ENCODE results near the gene SEC24C.
"Not testable (repeated sequence)": the region's sequence is repeated elsewhere in the genome, so short reads cannot be mapped to it uniquely, and the experiment has no call there.

SEC24C gene, protein sequence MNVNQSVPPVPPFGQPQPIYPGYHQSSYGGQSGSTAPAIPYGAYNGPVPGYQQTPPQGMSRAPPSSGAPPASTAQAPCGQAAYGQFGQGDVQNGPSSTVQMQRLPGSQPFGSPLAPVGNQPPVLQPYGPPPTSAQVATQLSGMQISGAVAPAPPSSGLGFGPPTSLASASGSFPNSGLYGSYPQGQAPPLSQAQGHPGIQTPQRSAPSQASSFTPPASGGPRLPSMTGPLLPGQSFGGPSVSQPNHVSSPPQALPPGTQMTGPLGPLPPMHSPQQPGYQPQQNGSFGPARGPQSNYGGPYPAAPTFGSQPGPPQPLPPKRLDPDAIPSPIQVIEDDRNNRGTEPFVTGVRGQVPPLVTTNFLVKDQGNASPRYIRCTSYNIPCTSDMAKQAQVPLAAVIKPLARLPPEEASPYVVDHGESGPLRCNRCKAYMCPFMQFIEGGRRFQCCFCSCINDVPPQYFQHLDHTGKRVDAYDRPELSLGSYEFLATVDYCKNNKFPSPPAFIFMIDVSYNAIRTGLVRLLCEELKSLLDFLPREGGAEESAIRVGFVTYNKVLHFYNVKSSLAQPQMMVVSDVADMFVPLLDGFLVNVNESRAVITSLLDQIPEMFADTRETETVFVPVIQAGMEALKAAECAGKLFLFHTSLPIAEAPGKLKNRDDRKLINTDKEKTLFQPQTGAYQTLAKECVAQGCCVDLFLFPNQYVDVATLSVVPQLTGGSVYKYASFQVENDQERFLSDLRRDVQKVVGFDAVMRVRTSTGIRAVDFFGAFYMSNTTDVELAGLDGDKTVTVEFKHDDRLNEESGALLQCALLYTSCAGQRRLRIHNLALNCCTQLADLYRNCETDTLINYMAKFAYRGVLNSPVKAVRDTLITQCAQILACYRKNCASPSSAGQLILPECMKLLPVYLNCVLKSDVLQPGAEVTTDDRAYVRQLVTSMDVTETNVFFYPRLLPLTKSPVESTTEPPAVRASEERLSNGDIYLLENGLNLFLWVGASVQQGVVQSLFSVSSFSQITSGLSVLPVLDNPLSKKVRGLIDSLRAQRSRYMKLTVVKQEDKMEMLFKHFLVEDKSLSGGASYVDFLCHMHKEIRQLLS

DNA sequence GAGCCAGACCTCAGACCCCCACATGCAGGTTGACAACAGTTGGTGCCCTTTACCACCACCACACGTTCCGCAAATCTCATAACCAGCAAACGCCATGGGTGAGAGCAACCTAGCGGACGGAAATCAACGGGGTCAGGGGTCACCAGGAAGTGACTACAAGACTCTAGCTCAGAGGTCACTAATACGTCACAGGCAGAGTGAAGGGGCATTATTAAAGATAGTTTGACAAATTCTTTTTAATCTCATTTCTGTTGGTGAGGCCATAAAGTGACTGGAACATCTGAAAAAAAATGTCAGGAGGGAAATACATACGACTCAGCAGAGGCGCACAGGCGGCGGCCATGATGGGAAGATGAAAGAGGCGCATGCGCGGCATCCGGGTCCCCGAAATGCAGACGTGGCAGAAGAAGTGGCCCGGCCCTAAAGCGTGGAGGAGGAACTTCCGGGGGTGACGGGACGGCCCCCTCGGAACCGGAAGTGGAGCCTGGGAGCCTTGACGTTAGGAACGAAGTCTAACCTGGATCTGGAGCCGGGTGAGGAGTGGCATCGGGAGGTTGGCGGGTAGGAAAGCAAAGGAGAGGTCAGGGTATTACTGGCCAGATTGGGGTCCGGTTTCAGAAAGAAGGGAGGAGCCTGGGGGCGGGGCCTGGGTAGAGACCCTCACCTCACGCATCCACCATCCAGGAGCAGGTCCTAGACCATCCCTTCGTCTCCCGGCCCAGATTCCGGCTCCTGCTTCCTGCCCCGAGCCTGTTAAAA is at the start of gene SEC24C:
TSS of gene SEC24C (plus strand) at position 468 of the 759 bp plus-strand sequence. CDS start 2,461 bp downstream, outside the sequence.
- Mint-ChIP-seq H3K27me3 (no peaks in the 10 kb centered on the region), H3K4me3 (peak within 1 kb of the TSS; percentile 94), H3K4me1 (peaks cover 34% of the 10 kb centered on the region), H3K9me3 (no peaks in the 10 kb centered on the region), H3K27ac (ENCODE audit: low read depth) (peak within 1 kb of the TSS; percentile 100), H3K36me3 (ENCODE audit: insufficient read depth) (peaks cover 45% of the 10 kb centered on the region)
- ATAC-seq (replicated peaks; ENCODE audit: extremely low read depth, poor library complexity, severe bottlenecking) = peak; percentile 86
- peak; percentile 91 to 94 for DNase-seq (ENCODE audit: low spot score in 2 of 2)

DNA sequence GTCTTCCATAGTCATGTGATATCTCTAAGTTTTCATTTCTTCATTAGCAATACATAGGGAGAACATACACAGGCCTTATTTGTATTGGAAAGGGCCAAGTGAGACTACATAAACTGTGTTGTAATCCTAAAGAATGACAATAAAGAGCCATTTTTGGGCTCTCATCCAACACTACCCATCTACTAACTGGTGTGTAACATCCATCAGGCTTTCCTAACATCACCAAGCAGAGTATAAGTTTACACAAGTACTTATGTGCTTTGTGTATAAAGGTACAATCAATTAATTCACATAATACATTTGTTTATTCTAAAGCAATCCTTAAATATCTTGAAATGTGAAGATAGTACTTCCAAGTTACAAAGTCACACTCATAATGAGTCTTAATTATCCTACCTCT is 48.9 kb upstream of the SEC24C start:
- not testable (repeated sequence) for H3K36me3 Mint-ChIP-seq (ENCODE audit: insufficient read depth); ATAC-seq (replicated peaks; ENCODE audit: extremely low read depth, poor library complexity, severe bottlenecking); H3K27me3 Mint-ChIP-seq; H3K27ac Mint-ChIP-seq (ENCODE audit: low read depth); H3K9me3 Mint-ChIP-seq; DNase-seq (ENCODE audit: low spot score in 2 of 2); H3K4me3 Mint-ChIP-seq; H3K4me1 Mint-ChIP-seq

DNA sequence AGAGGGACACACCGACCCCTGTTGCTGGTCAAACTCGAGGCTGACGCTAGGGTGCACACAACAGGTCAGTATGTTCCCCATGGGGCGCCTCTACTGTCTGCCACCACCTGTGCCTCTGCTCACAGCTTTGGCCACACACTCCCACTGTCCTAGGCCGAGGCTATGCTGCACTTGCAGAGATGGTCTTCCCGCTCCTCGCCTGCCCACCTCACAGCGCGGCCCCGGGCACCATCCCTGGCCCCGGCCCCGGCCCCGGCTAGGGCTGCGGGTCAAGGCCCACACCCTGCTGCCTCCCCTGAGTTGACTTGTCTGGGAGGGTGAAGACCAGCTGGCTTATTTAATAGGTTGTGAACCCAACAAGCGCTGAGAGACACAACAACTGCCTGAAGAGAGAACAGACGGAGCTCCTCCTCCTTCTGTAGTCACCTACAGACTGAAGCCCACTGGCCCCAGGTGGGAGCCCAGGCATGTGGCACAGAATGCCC is 46.5 kb upstream of the SEC24C start, which contains the start of gene AGAP5:
TSS of gene AGAP5 (minus strand) at position 435 of the 485 bp plus-strand sequence. CDS start at position 81, 354 bp downstream.
- ATAC-seq (replicated peaks; ENCODE audit: extremely low read depth, poor library complexity, severe bottlenecking); DNase-seq (ENCODE audit: low spot score in 2 of 2); H3K4me1 Mint-ChIP-seq; H3K9me3 Mint-ChIP-seq; H3K27ac Mint-ChIP-seq (ENCODE audit: low read depth); H3K4me3 Mint-ChIP-seq; H3K36me3 Mint-ChIP-seq (ENCODE audit: insufficient read depth); H3K27me3 Mint-ChIP-seq: not testable (repeated sequence)

DNA sequence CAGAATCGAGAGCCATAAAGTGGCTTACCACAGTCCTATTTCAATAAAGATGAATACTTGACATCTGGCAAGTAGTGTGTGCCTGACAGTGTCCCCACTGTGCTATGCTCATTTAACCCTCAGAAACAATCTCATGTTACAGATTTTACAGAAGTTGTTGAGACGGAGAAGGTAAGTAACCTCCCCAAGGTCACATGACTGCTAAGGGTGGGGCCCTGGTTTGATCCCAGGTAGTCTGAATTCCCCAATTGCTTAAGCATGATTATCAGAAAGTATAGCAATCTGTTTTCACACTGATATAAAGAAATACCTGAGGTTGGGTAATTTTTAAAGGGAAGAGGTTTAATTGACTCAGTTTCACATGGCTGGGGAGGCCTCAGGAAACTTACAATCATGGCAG is 45.4 kb upstream of the SEC24C start:
- not testable (repeated sequence) for H3K27me3 Mint-ChIP-seq; H3K4me3 Mint-ChIP-seq; ATAC-seq (replicated peaks; ENCODE audit: extremely low read depth, poor library complexity, severe bottlenecking)

DNA sequence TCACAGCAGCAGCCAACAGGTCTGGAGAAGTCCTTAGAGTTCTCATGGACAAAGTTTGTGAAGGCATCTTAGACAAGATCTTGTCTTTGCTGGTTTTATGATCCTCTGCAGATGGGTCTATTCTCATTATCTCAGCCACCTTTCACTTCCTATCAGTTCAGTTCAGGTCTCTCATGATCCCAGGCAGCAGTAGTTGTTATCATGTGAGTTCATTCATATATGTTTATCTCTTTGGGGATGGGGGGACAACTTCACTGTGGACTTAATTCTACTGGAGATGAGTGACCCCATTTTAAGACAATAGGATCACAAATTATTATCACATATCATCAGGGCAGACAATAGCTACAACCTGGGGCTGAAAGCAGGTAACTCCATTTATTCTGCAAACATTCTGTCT is 40.2 kb upstream of the SEC24C start:
- H3K9me3 Mint-ChIP-seq; H3K27ac Mint-ChIP-seq (ENCODE audit: low read depth); H3K4me3 Mint-ChIP-seq; H3K27me3 Mint-ChIP-seq; H3K4me1 Mint-ChIP-seq; DNase-seq (ENCODE audit: low spot score in 2 of 2); ATAC-seq (replicated peaks; ENCODE audit: extremely low read depth, poor library complexity, severe bottlenecking): not testable (repeated sequence)
- H3K36me3 Mint-ChIP-seq (ENCODE audit: insufficient read depth) = peaks cover 20% of the 10 kb centered on the region

More for the DNA sequence above, 45.4 kb upstream of the SEC24C start:
- H3K9me3 Mint-ChIP-seq; DNase-seq (ENCODE audit: low spot score in 2 of 2); H3K4me1 Mint-ChIP-seq; H3K27ac Mint-ChIP-seq (ENCODE audit: low read depth): not testable (repeated sequence)
- peaks cover 11% of the 10 kb centered on the region for H3K36me3 Mint-ChIP-seq (ENCODE audit: insufficient read depth)

DNA sequence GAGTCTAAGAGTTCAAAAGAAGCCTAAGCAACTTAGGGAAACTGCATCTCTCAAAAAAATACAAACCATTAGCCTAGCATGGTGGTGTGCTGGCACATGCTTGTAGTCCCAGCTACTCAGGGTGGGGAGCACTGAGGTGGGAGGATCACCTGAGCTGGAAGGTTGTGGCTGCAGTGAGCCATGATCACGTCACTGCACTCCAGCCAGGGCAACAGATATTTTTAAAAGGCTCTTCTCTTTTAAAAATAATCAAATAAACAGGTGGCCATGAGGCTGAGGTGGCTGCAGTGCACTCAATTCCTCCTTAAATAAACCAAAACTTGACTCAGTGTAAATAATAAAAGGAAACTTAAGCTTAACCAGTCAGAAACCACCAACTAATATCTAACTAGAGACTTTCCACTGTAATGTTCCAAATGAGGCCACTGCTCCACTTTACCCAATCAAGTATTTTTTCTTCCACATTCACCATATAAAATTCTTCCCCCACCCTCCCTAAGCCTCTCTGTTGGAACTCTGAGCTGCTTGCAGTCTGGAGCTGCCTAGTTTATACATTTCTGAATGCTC is 38.6 kb upstream of the SEC24C start:
- not testable (repeated sequence) for H3K27ac Mint-ChIP-seq (ENCODE audit: low read depth); H3K4me1 Mint-ChIP-seq; H3K27me3 Mint-ChIP-seq; H3K9me3 Mint-ChIP-seq; ATAC-seq (replicated peaks; ENCODE audit: extremely low read depth, poor library complexity, severe bottlenecking); H3K4me3 Mint-ChIP-seq; DNase-seq (ENCODE audit: low spot score in 2 of 2)
- peaks cover 18% of the 10 kb centered on the region for H3K36me3 Mint-ChIP-seq (ENCODE audit: insufficient read depth)

DNA sequence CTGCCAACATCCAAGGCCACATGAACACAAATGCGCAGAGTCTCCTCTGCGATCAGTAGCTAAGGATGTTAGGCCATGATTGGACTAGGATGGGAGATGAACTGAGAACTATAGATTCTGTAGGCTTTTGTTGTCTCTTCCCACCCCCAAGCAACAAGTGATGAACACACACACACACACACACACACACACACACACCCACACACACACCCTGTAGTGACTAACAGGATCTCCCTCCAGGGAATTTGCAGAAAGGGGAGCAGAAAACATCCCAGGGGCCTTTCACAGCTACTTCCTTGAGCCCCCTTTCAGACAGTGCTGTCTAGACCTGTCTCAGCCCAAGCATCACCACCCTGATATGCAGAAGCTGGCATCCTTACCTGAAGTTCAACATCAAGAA is 37.7 kb upstream of the SEC24C start:
- not testable (repeated sequence) for H3K27me3 Mint-ChIP-seq; ATAC-seq (replicated peaks; ENCODE audit: extremely low read depth, poor library complexity, severe bottlenecking); H3K27ac Mint-ChIP-seq (ENCODE audit: low read depth); H3K9me3 Mint-ChIP-seq; DNase-seq (ENCODE audit: low spot score in 2 of 2); H3K4me3 Mint-ChIP-seq; H3K4me1 Mint-ChIP-seq
- H3K36me3 Mint-ChIP-seq (ENCODE audit: insufficient read depth) = peaks cover 18% of the 10 kb centered on the region

DNA sequence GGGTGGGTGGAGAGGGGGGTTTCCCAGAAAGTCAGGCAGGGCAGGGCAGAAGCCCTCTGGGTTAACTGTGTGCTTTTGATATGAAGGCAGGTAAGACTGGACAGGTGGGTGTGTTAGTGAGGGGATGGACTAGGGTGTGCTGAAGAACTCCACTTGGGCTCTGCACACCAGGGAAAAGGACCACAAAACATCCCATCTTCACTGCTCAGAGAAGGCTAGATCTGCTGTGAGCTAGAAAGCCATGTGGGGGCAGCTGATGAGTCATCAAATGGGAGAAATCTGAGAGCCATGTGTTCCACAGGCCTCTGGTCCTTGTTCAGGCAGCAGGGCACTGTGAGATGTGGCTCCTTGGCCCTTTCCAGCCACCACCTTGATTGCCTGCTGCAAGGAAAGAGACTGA is 36.5 kb upstream of the SEC24C start:
- not testable (repeated sequence) for H3K4me1 Mint-ChIP-seq; ATAC-seq (replicated peaks; ENCODE audit: extremely low read depth, poor library complexity, severe bottlenecking); H3K27ac Mint-ChIP-seq (ENCODE audit: low read depth); DNase-seq (ENCODE audit: low spot score in 2 of 2); H3K27me3 Mint-ChIP-seq; H3K9me3 Mint-ChIP-seq; H3K4me3 Mint-ChIP-seq
- peaks cover 21% of the 10 kb centered on the region for H3K36me3 Mint-ChIP-seq (ENCODE audit: insufficient read depth)

DNA sequence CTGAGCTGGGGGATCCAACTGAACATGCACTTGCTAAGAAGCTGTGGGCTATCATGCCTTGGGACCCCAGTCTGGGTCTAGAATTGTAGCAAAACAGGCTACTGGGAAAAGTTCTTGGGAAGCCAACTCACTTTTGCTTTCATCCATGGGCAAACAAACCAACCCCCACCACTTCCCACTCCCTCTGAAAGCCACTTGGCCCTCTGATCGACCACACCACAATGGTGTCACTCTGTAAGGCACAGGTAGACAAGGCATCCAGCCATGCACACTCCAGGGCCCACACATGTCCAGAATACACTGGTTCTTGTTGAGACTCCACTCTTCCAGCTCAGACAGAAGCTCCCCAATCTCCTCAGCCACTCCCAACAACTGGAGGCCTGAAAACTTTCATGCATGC is 36.0 kb upstream of the SEC24C start:
- ATAC-seq (replicated peaks; ENCODE audit: extremely low read depth, poor library complexity, severe bottlenecking); H3K9me3 Mint-ChIP-seq; H3K4me1 Mint-ChIP-seq; H3K27ac Mint-ChIP-seq (ENCODE audit: low read depth); H3K4me3 Mint-ChIP-seq; DNase-seq (ENCODE audit: low spot score in 2 of 2); H3K27me3 Mint-ChIP-seq: not testable (repeated sequence)
- H3K36me3 Mint-ChIP-seq (ENCODE audit: insufficient read depth) = peaks cover 18% of the 10 kb centered on the region

DNA sequence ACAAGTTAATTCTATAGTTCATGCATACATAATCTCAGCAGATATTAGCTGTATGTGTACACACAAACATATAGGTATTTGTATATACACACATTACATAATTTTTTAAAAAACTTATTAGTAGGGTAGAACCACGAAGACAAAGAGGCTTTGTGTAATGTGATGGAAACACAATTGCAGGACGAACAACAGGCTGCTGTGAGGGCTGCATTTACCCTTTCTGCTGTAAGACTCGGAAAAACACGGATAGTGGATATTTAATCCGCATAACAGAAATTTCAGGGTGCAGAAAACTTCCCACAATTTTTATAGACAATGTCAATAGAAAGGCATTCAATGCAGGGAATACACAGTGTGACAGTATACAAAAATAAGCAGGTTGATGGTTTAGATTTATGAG is 32.5 kb upstream of the SEC24C start:
- DNase-seq (ENCODE audit: low spot score in 2 of 2); H3K9me3 Mint-ChIP-seq; H3K27me3 Mint-ChIP-seq; H3K4me1 Mint-ChIP-seq; H3K4me3 Mint-ChIP-seq; H3K27ac Mint-ChIP-seq (ENCODE audit: low read depth); ATAC-seq (replicated peaks; ENCODE audit: extremely low read depth, poor library complexity, severe bottlenecking): not testable (repeated sequence)
- peaks cover 11% of the 10 kb centered on the region for H3K36me3 Mint-ChIP-seq (ENCODE audit: insufficient read depth)

DNA sequence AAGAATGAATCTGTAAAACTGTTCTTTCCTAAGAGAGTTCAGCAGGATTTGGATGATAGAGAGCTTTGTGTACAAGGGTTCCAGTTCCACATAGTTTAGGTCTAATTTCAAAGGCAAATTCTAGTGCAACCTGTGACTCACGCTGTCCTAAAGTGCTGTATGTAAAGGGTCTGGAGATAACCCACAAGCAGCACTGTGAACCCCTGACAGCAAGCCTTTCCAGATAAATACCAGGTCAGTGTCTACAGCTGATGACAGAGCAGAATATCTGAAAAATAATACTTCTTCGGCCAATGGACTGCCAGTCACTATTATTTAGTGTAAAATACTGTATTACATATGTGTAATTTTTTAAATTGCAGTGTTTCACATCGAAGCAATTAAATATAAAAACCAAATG is 30.3 kb upstream of the SEC24C start:
- not testable (repeated sequence) for ATAC-seq (replicated peaks; ENCODE audit: extremely low read depth, poor library complexity, severe bottlenecking); H3K4me1 Mint-ChIP-seq; H3K27me3 Mint-ChIP-seq; H3K4me3 Mint-ChIP-seq; DNase-seq (ENCODE audit: low spot score in 2 of 2); H3K9me3 Mint-ChIP-seq; H3K27ac Mint-ChIP-seq (ENCODE audit: low read depth)
- H3K36me3 Mint-ChIP-seq (ENCODE audit: insufficient read depth) = peaks cover 28% of the 10 kb centered on the region
